HEK293 (cell line): ENCODE results near the gene CDC26.
"Not testable (repeated sequence)": the region's sequence is repeated elsewhere in the genome, so short reads cannot be mapped to it uniquely, and the experiment has no call there.

Experiments used
- CTCF ChIA-PET: fragments of 350-600 bp; formaldehyde crosslinking; extraction: SDS; loops from one replicate; lab custom pipeline; 2021; ENCODE audit warnings: antibody characterized with exemption; lab: Yijun Ruan, JAX
- POLR2A ChIA-PET: fragments of 300-600 bp; formaldehyde crosslinking; extraction: SDS; loops from one replicate; lab custom pipeline; 2020; ENCODE audit warnings: antibody characterized with exemption, inconsistent platforms; lab: Yijun Ruan, JAX
- H3K27ac ChIP-seq: fragments of 200-500 bp; sonication (Bioruptor generic); 2 replicates; pipeline ENCODE4 v1.5.1; 2014; ENCODE audit warnings: low read depth, low read length, control low read depth, inconsistent platforms; ENCODE audit errors: extremely low read depth
- H3K36me3 ChIP-seq, 2 experiments: fragments of 200-500 bp in 1 of 2; sonication (Bioruptor generic) in 1 of 2; 1 replicate in 1 of 2; 2 replicates in 1 of 2; pipeline ENCODE4 v1.5.1; 2014 to 2017; ENCODE audit warnings: inconsistent platforms in 2 of 2, low read length in 2 of 2; ENCODE audit not compliant: control insufficient read depth in 2 of 2, insufficient read depth in 1 of 2
- H3K4me1 ChIP-seq: fragments of 200-500 bp; sonication (Bioruptor generic); 2 replicates; pipeline ENCODE4 v1.5.1; 2014; ENCODE audit warnings: mild to moderate bottlenecking, low read length, inconsistent platforms; ENCODE audit not compliant: control insufficient read depth, insufficient read depth
- H3K4me3 ChIP-seq: 2 replicates; pipeline ENCODE4 v1.5.1; 2011; ENCODE audit warnings: low read depth, mild to moderate bottlenecking, control low read depth, low read length, moderate library complexity
- H3K9me3 ChIP-seq: fragments of 200-500 bp; sonication (Bioruptor generic); 2 replicates; pipeline ENCODE4 v1.5.1; 2014; ENCODE audit warnings: low read depth, low read length, inconsistent platforms; ENCODE audit not compliant: control insufficient read depth, insufficient read depth
- GLI2 ChIP-seq: fragments of 450-650 bp; formaldehyde crosslinking; IDR thresholded peaks from 2 replicates; pipeline ENCODE4; 2017; ENCODE audit warnings: missing biosample characterization, missing genetic modification characterization, low read depth, borderline replicate concordance
- KLF8 ChIP-seq: fragments of 450-650 bp; formaldehyde crosslinking; IDR thresholded peaks from 2 replicates; pipeline ENCODE4 v1.5.1; 2016; ENCODE audit warnings: missing biosample characterization, missing genetic modification characterization
- MEIS1 ChIP-seq: sonication (generic); formaldehyde crosslinking; IDR thresholded peaks from 2 replicates; pipeline ENCODE4 v1.8.1; 2022; ENCODE audit warnings: missing genetic modification reagents, mild to moderate bottlenecking, borderline replicate concordance
- OVOL3 ChIP-seq: fragments of 450-650 bp; formaldehyde crosslinking; IDR thresholded peaks from 2 replicates; pipeline ENCODE4 v1.5.1; 2016; ENCODE audit warnings: missing biosample characterization, missing genetic modification characterization
- ZBTB1 ChIP-seq: fragments of 450-650 bp; formaldehyde crosslinking; IDR thresholded peaks from 2 replicates; pipeline ENCODE4 v1.5.1; 2016; ENCODE audit warnings: missing biosample characterization, missing genetic modification characterization
- ZEB2 ChIP-seq: fragments of 450-650 bp; formaldehyde crosslinking; IDR thresholded peaks from 2 replicates; pipeline ENCODE4 v1.5.1; 2016; ENCODE audit warnings: missing biosample characterization, missing genetic modification characterization
- ZIC2 ChIP-seq: fragments of 450-650 bp; formaldehyde crosslinking; IDR thresholded peaks from 2 replicates; pipeline ENCODE4 v1.5.1; 2016; ENCODE audit warnings: missing biosample characterization, missing genetic modification characterization
- ZNF132 ChIP-seq: fragments of 450-650 bp; formaldehyde crosslinking; IDR thresholded peaks from 2 replicates; pipeline ENCODE4 v1.5.1; 2017; ENCODE audit warnings: missing biosample characterization, missing genetic modification characterization, borderline replicate concordance
- ZNF157 ChIP-seq: fragments of 450-650 bp; formaldehyde crosslinking; IDR thresholded peaks from 2 replicates; pipeline ENCODE4 v1.5.1; 2016; ENCODE audit warnings: missing biosample characterization, missing genetic modification characterization
- ZNF24 ChIP-seq: fragments of 450-650 bp; formaldehyde crosslinking; IDR thresholded peaks from 2 replicates; pipeline ENCODE4 v1.5.1; 2016; ENCODE audit warnings: missing biosample characterization, missing genetic modification characterization
- ZNF530 ChIP-seq: fragments of 450-650 bp; formaldehyde crosslinking; IDR thresholded peaks from 2 replicates; pipeline ENCODE4 v1.5.1; 2016; ENCODE audit warnings: low read depth, missing biosample characterization, missing genetic modification characterization
- ZNF549 ChIP-seq: fragments of 450-650 bp; IDR thresholded peaks from 2 replicates; pipeline ENCODE4 v1.5.1; 2018; ENCODE audit warnings: missing biosample characterization, missing genetic modification characterization, mild to moderate bottlenecking, inconsistent platforms, moderate library complexity
- ZXDB ChIP-seq: fragments of 450-650 bp; formaldehyde crosslinking; IDR thresholded peaks from 2 replicates; pipeline ENCODE4 v1.5.1; 2016; ENCODE audit warnings: missing biosample characterization, missing genetic modification characterization
- TF ChIP-seq, protein P1 (sequence below): fragments of 450-650 bp; formaldehyde crosslinking; IDR thresholded peaks from 2 replicates; pipeline ENCODE4 v1.5.1; 2016; ENCODE audit warnings: missing biosample characterization, missing genetic modification characterization
- TF ChIP-seq, protein P2 (sequence below): fragments of 450-650 bp; formaldehyde crosslinking; IDR thresholded peaks from 2 replicates; pipeline ENCODE4 v1.5.1; 2016; ENCODE audit warnings: missing biosample characterization, missing genetic modification characterization
- TF ChIP-seq, protein P3 (sequence below): fragments of 450-650 bp; IDR thresholded peaks from 2 replicates; pipeline ENCODE4 v1.5.1; 2018; ENCODE audit warnings: missing biosample characterization, missing genetic modification characterization
- TF ChIP-seq, protein P4 (sequence below): fragments of 450-650 bp; IDR thresholded peaks from 2 replicates; pipeline ENCODE4 v1.5.1; 2018; ENCODE audit warnings: missing biosample characterization, mild to moderate bottlenecking, missing genetic modification characterization
- TF ChIP-seq, protein P5 (sequence below): sonication (generic); formaldehyde crosslinking; IDR thresholded peaks from 2 replicates; pipeline ENCODE4 v1.8.1; 2022; ENCODE audit warnings: mild to moderate bottlenecking, moderate library complexity, missing genetic modification reagents
- TF ChIP-seq, protein P6 (sequence below): fragments of 450-650 bp; formaldehyde crosslinking; IDR thresholded peaks from 2 replicates; pipeline ENCODE4 v1.5.1; 2016; ENCODE audit warnings: missing biosample characterization, missing genetic modification characterization

Gene CDC26

DNA sequence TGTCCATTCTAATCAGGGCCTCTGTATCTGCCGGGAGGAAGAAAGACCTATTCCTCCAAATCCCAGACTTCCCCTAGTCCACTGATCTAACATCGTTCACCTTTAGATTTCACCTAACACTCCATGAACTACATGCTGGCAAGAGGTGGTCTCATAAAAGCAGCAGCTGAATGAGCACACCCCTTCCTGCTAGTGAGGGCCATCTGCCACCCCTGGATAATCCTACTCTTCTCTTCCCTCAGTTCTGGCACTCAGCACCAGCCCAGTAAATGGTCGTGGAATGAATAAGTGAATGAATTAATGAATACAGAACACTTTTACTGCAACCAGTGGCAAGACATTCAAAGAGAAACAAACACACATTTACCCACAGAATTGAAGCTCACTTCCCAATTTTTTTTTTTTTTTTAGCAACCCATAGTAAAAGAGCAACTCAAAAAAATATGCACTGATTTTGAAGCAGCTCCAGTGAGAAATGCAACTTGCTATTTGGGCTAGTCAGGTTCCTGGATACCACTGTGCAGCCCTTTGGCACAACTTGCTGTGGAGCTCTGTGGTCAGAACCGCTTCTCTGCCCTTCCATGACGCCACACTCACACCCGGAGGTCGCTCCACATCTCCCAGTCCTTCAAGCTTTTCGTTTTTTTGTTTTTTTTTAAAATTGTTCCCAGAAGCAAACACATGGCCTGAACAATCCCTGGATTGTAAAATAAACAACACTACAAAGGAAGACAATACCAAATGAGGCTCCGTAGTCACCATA, 21.6 kb upstream of the CDC26 start:
- ChIA-PET CTCF (interaction anchor here (0.6 to 2.6 kb wide), 3 partner anchors 11 to 365 kb away, joined by 3 to 8 read pairs (median 4); no protein-coding TSS in a partner anchor), POLR2A (interaction anchor here (0.9 to 1.1 kb wide), 2 partner anchors 76 to 80 kb away, joined by 3 to 4 read pairs; partner anchors contain the start of genes FKBP15, HDHD3 and SLC31A1)
- Histone ChIP-seq H3K4me3 (no peak overlapping the region), H3K4me1 (no peaks in the 10 kb centered on the region), H3K27ac (no peak overlapping the region), H3K9me3 (no peaks in the 10 kb centered on the region), H3K36me3 (peaks cover 9 to 21% of the 10 kb centered on the region in 2 experiments; a peak in 2 of 3 replicates)
- TF ChIP-seq, protein P1, sequence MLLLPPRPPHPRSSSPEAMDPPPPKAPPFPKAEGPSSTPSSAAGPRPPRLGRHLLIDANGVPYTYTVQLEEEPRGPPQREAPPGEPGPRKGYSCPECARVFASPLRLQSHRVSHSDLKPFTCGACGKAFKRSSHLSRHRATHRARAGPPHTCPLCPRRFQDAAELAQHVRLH (tag by site-specific recombination): no peak
- no peak for TF ChIP-seq ZEB2 (tag by site-specific recombination)
- no peak for TF ChIP-seq ZIC2 (tag by site-specific recombination)
- no peak for TF ChIP-seq ZNF157
- no peak for TF ChIP-seq ZNF24 (tag by site-specific recombination)
- no peak for TF ChIP-seq ZBTB1 (tag by site-specific recombination)
- TF ChIP-seq MEIS1 (CRISPR knock-in tag): no peak
- TF ChIP-seq, protein P2, sequence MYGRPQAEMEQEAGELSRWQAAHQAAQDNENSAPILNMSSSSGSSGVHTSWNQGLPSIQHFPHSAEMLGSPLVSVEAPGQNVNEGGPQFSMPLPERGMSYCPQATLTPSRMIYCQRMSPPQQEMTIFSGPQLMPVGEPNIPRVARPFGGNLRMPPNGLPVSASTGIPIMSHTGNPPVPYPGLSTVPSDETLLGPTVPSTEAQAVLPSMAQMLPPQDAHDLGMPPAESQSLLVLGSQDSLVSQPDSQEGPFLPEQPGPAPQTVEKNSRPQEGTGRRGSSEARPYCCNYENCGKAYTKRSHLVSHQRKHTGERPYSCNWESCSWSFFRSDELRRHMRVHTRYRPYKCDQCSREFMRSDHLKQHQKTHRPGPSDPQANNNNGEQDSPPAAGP (tag by site-specific recombination): no peak
- no peak for TF ChIP-seq ZNF132
- no peak for TF ChIP-seq ZNF549
- TF ChIP-seq KLF8 (tag by site-specific recombination): no peak
- TF ChIP-seq, protein P3, sequence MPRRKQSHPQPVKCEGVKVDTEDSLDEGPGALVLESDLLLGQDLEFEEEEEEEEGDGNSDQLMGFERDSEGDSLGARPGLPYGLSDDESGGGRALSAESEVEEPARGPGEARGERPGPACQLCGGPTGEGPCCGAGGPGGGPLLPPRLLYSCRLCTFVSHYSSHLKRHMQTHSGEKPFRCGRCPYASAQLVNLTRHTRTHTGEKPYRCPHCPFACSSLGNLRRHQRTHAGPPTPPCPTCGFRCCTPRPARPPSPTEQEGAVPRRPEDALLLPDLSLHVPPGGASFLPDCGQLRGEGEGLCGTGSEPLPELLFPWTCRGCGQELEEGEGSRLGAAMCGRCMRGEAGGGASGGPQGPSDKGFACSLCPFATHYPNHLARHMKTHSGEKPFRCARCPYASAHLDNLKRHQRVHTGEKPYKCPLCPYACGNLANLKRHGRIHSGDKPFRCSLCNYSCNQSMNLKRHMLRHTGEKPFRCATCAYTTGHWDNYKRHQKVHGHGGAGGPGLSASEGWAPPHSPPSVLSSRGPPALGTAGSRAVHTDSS (tag by site-specific recombination): no peak
- TF ChIP-seq, protein P4, sequence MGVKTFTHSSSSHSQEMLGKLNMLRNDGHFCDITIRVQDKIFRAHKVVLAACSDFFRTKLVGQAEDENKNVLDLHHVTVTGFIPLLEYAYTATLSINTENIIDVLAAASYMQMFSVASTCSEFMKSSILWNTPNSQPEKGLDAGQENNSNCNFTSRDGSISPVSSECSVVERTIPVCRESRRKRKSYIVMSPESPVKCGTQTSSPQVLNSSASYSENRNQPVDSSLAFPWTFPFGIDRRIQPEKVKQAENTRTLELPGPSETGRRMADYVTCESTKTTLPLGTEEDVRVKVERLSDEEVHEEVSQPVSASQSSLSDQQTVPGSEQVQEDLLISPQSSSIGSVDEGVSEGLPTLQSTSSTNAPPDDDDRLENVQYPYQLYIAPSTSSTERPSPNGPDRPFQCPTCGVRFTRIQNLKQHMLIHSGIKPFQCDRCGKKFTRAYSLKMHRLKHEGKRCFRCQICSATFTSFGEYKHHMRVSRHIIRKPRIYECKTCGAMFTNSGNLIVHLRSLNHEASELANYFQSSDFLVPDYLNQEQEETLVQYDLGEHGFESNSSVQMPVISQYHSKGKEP: no peak
- TF ChIP-seq GLI2 (tag by site-specific recombination): no peak
- TF ChIP-seq ZXDB (tag by site-specific recombination): no peak

DNA sequence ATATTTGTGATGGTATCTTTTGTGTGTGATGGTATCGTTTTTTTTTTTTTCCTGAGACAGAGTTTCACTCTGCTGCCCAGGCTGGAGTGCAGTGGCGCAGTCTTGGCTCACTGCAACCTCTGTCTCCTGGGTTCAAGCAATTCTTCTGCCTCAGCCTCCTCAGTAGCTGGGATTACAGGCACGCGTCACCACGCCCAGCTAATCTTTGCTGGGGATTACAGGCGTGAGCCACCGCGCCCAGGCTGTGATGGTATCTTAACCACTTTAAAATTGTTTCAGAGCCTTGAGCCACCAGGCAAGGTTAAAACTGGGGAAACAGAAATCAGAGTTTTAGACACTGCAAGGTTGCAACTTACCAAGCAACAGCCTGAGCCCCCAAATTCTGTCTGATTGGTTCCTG, 20.9 kb upstream of the CDC26 start:
- ChIA-PET POLR2A (interaction anchor here (0.9 to 2.0 kb wide), 3 partner anchors 21 to 81 kb away, joined by 3 to 7 read pairs (median 4); partner anchors contain the start of genes CDC26, FKBP15, HDHD3 and PRPF4), CTCF (interaction anchor here (0.8 to 2.6 kb wide), 5 partner anchors 10 to 105 kb away, joined by 3 to 8 read pairs (median 4); partner anchors contain the start of gene ALAD)
- H3K9me3 ChIP-seq, H3K4me3 ChIP-seq, H3K27ac ChIP-seq, H3K4me1 ChIP-seq: not testable (repeated sequence)
- peaks cover 11 to 28% of the 10 kb centered on the region in 2 experiments; a peak in 2 of 3 replicates for H3K36me3 ChIP-seq

DNA sequence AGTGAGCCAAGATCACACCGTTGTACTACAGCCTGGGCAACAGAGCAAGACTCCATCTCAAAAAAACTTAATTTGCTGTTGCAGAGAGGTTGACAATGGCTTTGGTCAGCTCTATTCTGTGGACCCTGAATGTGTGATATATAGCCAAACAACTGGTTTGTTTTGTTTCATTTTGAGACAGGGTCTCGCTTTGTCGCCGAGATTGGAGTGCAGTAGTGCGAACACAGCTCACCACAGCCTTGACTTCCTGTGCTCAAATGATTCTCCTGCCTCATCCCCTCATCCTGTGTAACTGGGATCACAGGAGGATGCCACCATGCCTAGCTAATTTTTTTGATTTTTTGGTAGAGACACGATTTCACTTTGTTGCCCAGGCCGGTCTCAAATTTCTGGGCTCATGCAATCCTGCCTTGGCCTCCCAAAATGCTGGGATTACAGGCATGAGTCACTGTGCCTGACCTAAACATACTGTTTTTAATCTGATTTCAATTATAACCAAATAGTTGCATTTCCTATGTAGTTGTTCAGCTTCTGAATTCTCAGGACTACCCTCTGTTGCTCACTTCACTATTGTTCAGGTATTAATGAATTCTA, 18.0 kb upstream of the CDC26 start:
- no peak overlapping the region for H3K27ac ChIP-seq
- POLR2A ChIA-PET: no interaction called here
- no peak for TF ChIP-seq ZNF530 (tag by site-specific recombination)
- no peak for TF ChIP-seq OVOL3 (tag by site-specific recombination)
- no peak for TF ChIP-seq ZNF132
- TF ChIP-seq, protein P5, sequence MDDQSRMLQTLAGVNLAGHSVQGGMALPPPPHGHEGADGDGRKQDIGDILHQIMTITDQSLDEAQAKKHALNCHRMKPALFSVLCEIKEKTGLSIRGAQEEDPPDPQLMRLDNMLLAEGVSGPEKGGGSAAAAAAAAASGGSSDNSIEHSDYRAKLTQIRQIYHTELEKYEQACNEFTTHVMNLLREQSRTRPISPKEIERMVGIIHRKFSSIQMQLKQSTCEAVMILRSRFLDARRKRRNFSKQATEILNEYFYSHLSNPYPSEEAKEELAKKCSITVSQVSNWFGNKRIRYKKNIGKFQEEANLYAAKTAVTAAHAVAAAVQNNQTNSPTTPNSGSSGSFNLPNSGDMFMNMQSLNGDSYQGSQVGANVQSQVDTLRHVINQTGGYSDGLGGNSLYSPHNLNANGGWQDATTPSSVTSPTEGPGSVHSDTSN (CRISPR knock-in tag): no peak
- TF ChIP-seq, protein P6, sequence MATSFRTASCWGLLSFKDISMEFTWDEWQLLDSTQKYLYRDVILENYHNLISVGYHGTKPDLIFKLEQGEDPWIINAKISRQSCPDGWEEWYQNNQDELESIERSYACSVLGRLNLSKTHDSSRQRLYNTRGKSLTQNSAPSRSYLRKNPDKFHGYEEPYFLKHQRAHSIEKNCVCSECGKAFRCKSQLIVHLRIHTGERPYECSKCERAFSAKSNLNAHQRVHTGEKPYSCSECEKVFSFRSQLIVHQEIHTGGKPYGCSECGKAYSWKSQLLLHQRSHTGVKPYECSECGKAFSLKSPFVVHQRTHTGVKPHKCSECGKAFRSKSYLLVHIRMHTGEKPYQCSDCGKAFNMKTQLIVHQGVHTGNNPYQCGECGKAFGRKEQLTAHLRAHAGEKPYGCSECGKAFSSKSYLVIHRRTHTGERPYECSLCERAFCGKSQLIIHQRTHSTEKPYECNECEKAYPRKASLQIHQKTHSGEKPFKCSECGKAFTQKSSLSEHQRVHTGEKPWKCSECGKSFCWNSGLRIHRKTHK: no peak

More for the DNA sequence above, 18.0 kb upstream of the CDC26 start:
- Histone ChIP-seq H3K4me1 (no peaks in the 10 kb centered on the region), H3K36me3 (peaks cover 29 to 57% of the 10 kb centered on the region in 2 experiments), H3K4me3 (no peak overlapping the region), H3K9me3 (no peaks in the 10 kb centered on the region)
- CTCF ChIA-PET: no interaction called here
